Measurements from ENCODE around the gene TAC3.

TAC3 gene

DNA sequence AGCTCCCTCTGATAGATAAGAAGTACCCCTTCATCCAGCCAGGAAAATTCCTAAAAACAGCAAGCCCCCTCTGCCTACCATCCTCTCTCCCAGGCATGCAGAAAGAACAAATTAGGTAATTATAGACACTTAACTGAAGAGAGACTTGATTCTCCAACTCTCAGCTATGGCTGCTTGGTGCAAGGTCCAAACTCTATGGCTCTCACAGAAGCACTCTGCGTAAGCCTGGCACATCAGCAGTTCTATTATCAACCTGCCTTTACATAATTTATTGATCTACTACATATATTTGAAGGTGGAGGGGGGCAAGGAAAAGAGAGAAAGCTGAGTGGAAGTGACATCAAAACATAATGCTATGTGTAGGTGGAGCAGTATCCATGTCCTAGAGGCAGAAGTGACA is 34.7 kb upstream of the TAC3 start:
- no peak for DNase-seq (ENCODE audit: low read depth)
- H3K4me3 ChIP-seq (ENCODE audit: low read depth, low read length): no peak overlapping the region
- no peak for TF ChIP-seq CTCF (IDR thresholded peaks at IDR 0.05; ENCODE audit: low read depth, low read length, missing control alignments)
- in situ Hi-C loops (cut with HindIII; ENCODE audit: low sequenced_read_pairs): no loop called here

DNA sequence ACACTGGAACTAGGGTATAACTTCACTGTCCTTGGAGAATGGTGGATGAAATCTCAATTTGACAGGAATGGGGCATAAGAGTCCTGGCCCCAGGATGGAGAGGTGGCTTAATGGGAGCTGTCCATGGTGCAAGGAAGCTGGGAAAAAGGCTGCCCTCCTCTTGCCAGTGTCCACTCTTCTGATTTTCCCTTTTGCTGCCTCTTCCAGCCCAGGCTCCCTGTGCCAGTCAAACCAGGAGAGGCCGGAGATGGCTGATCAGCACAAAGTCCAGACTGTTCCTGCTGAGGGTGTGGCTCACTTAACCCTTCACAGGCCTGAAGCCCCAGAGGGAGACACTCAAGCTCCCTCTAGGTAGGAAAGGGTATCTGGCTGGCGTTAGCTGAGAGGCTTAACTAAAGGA is 33.6 kb upstream of the TAC3 start, which contains the start of gene MYO1A:
MYO1A (minus strand) TSS at position 240 of the 400 bp plus-strand sequence. CDS start 1,806 bp downstream, outside the sequence.
- TF ChIP-seq CTCF (IDR thresholded peaks at IDR 0.05; ENCODE audit: low read depth, low read length, missing control alignments): no peak
- no peak for DNase-seq (ENCODE audit: low read depth)
- in situ Hi-C loops (cut with HindIII; ENCODE audit: low sequenced_read_pairs): no loop called here
- H3K4me3 ChIP-seq (ENCODE audit: low read depth, low read length): no peak within 1 kb of the TSS

DNA sequence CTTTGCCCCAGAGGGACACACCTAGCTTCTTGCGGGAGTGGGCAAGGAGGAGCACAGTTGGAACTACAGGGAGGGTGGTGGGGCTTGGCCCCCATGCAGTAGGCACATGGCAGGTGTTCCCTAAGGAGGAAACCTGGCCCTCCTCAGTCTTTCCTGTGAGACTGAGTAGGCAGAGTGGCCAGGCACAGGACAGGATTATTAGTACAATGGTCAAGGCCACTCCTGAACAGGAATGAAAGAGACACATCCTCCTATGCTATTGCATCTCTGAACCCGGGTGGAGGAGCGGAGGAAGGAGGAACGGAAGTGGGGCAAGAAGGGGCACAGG is 32.8 kb upstream of the TAC3 start:
- no peak overlapping the region for H3K4me3 ChIP-seq (ENCODE audit: low read depth, low read length)
- no peak for DNase-seq (ENCODE audit: low read depth)
- no peak for TF ChIP-seq CTCF (IDR thresholded peaks at IDR 0.05; ENCODE audit: low read depth, low read length, missing control alignments)
- in situ Hi-C loops (cut with HindIII; ENCODE audit: low sequenced_read_pairs): no loop called here

DNA sequence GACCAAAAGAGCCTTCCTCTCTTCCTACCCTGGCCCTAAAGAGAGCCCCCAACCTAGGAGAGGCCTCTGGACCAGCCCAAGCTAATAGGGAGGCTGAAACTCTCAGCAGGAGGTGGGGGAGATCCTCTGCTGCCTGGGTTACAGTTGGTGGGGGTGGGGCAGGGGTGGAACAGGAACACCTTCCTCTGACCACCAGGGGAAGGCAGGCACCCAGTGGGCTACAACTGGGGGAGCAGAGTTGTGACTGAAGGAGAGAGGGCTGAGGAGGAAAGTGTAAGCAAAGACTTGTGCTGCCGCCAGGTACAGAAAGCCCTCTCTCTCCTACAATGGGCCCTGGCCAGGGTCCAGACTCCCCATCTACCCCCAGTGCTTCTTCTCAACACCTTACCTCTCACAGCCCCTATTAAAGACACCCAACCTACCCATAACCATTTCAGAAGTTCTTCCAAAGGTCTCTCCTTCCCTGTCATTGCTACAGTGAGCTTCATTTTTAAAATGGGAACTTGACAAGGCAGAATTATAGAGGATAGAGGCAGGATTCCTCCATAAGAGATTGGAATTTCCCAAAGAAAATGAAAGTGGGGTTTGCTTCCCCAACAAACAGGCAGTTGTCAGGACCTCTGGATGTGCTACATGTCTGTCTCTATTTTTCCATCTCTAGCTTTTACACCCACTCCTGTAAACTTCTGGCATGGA is 32.2 kb upstream of the TAC3 start:
- TF ChIP-seq CTCF (IDR thresholded peaks at IDR 0.05; ENCODE audit: low read depth, low read length, missing control alignments): no peak
- DNase-seq (ENCODE audit: low read depth): no peak
- in situ Hi-C loops (cut with HindIII; ENCODE audit: low sequenced_read_pairs): no loop called here
- no peak overlapping the region for H3K4me3 ChIP-seq (ENCODE audit: low read depth, low read length)

DNA sequence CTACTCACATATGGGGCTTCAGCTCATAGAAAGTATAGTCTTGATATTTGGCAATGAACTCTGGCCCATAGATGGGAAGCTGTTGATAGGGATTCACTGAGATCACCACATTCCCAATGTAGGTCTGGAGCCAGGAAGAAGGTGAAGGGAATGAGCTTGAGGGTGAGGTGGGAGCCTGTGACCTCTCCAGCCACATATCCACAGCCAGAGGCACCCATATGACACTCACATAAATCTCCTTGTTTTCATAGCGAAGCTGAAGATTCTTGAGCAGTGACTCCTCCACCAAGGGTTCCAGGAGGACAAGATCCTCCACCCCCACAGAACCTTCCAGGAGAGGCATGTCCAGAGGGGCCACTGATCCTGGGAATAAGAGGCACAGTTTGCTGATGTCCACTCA is 31.7 kb upstream of the TAC3 start:
- in situ Hi-C loops (cut with HindIII; ENCODE audit: low sequenced_read_pairs): no loop called here
- no peak overlapping the region for H3K4me3 ChIP-seq (ENCODE audit: low read depth, low read length)
- no peak for TF ChIP-seq CTCF (IDR thresholded peaks at IDR 0.05; ENCODE audit: low read depth, low read length, missing control alignments)
- DNase-seq (ENCODE audit: low read depth): no peak

DNA sequence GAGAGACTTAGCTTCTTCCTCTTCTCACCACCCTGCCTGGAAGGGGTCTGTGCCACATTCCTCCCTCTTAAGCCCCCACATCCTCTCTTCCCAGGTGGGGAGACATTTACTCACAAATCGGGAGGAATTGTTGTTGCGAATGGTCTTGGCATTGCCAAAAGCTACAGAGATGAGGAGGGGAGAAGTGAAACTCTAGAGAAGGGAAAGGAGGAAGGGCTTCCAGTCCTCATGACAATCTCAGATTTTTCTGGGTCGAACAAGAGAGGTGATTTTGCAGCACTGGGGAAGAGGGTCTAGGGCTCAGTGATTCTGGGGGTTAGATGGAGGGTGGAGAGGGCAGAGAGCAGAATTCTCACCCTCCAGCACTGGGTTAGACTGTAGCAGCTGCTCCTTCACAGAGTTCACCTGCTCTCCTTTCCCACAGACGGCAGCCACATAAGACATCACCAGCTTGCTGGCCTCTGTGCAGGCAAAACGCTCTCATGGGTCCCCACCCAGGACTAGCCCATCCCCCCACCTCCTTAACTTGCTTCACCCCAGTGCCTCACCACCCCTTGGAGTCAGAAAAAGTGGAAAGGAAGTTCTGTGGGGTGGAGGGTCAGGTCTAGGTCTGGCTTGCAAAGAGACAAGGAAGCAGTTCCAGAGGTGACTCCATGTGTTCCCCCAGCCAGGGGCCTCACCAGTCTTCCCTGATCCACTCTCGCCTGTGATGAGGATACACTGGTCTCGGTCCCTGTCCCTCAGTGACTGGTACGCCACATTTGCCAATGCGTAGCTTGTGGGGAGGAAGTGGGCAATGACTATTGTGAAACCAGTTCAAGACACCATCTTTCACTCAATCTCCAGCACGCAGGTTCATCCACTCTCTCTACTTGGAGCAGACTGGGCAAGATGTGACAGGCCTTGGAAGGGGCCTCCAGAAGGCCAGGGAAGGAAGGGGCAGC is 30.9 kb upstream of the TAC3 start:
- no peak for DNase-seq (ENCODE audit: low read depth)
- no peak for TF ChIP-seq CTCF (IDR thresholded peaks at IDR 0.05; ENCODE audit: low read depth, low read length, missing control alignments)
- in situ Hi-C loops (cut with HindIII; ENCODE audit: low sequenced_read_pairs): no loop called here
- no peak overlapping the region for H3K4me3 ChIP-seq (ENCODE audit: low read depth, low read length)
